GM21723 (cell line): Measurements from ENCODE around the gene PCDHA11.
"Not testable (repeated sequence)": the region's sequence is repeated elsewhere in the genome, so short reads cannot be mapped to it uniquely, and the experiment has no call there.

Experiments
- ATAC-seq: cut with Tn5 transposase; IDR thresholded peaks from one replicate; pipeline ENCODE4 v1.9.1; 2021; ENCODE audit warnings: mild to moderate bottlenecking, moderate library complexity; ENCODE audit not compliant: unreplicated experiment

PCDHA11 gene

DNA sequence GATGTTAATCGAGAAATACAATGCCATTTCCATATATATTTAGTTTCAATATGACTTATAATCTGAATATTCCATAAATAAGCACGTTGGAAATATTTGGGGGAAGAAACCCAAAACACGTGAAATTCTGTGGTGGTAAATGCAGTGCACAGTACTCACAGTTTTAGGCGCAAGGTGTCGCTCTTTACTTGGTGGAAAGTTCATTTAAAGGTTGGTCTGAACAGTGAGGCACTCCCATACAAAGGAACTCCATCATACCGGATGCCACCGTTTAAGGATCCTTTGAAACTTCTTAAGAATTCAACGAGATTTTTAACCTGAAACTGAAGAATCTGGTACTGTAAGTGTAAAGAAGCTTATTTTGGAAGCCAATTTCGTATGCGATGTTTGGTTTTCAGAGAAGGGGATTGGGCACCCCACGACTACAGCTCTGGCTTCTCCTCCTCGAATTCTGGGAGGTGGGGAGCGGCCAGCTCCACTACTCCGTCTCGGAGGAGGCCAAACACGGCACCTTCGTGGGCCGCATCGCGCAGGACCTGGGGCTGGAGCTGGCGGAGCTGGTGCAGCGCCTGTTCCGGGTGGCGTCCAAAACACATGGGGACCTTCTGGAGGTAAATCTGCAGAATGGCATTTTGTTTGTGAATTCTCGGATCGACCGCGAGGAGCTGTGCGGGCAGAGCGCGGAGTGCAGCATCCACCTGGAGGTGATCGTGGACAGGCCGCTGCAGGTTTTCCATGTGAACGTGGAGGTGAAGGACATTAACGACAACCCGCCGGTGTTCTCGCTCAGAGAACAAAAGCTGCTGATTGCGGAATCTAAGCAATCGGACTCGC, at the start of gene PCDHA11:
TSS of gene PCDHA11 (plus strand) at position 237 of the 834 bp plus-strand sequence. CDS start at position 384, 147 bp downstream.
- no peak for ATAC-seq

DNA sequence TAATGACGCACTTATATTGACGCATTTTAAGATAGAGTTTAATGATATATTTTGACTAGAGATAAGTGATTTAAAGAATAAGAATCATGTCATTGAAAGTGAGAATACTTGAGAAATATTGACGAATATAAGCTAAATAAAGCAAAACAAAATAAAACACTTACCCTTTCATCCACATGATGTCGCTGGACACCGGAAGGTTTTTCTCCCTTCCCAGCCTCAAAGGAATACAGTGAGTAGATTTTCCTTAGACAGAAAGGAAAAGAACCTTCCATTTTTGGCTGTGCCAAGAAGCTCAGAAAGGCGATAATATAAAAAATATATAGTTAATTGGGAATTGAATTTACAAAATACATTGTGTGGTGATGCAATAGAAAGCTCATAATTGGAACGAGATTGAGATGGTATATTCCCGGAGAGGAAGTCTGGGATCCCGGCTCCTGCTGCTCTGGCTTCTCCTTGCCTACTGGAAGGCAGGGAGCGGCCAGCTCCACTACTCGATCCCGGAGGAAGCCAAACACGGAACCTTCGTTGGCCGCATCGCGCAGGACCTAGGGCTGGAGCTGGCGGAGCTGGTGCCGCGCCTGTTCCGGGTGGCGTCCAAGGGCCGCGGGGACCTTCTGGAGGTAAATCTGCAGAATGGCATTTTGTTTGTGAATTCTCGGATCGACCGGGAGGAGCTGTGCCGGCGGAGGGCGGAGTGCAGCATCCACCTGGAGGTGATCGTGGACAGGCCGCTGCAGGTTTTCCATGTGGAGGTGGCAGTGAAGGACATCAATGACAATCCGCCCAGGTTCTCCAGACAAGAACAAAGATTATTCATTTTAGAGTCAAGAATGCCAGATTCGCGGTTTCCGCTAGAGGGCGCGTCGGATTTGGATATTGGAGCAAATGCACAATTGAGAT, 47.1 kb upstream of the PCDHA11 start, which contains the start of gene PCDHA5:
TSS of gene PCDHA5 (plus strand) at position 239 of the 906 bp plus-strand sequence.
- ATAC-seq: no peak

DNA sequence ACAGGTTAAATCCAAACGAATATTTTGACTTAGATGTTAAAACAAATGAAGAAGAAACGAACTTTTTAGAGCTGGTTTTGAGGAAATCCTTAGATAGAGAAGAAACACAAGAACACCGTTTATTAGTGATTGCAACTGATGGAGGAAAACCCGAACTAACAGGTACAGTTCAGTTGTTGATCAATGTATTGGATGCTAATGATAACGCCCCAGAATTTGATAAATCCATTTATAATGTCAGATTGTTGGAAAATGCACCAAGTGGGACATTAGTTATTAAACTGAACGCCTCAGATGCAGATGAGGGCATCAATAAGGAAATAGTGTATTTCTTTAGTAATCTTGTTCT, 46.5 kb upstream of the PCDHA11 start:
- no peak for ATAC-seq

DNA sequence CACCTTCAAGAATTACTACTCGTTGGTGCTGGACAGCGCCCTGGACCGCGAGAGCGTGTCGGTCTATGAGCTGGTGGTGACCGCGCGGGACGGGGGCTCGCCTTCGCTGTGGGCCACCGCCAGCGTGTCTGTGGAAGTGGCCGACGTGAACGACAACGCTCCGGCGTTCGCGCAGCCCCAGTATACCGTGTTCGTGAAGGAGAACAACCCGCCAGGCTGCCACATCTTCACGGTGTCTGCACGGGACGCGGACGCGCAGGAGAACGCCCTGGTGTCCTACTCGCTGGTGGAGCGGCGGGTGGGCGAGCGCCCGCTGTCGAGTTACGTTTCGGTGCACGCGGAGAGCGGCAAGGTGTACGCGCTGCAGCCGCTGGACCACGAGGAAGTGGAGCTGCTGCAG, 45.8 kb upstream of the PCDHA11 start:
- not testable (repeated sequence) for ATAC-seq

DNA sequence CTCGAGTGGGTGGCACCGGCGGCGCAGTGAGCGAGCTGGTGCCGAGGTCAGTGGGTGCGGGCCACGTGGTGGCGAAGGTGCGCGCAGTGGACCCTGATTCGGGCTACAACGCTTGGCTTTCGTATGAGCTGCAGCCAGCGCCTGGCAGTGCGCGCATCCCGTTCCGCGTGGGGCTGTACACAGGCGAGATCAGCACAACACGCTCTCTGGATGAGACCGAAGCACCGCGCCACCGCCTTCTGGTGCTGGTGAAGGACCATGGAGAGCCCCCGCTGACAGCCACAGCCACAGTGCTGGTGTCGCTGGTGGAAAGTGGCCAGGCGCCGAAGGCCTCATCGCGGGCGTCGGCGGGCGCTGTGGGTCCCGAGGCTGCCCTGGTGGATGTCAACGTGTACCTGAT, 45.3 kb upstream of the PCDHA11 start:
- no peak for ATAC-seq

DNA sequence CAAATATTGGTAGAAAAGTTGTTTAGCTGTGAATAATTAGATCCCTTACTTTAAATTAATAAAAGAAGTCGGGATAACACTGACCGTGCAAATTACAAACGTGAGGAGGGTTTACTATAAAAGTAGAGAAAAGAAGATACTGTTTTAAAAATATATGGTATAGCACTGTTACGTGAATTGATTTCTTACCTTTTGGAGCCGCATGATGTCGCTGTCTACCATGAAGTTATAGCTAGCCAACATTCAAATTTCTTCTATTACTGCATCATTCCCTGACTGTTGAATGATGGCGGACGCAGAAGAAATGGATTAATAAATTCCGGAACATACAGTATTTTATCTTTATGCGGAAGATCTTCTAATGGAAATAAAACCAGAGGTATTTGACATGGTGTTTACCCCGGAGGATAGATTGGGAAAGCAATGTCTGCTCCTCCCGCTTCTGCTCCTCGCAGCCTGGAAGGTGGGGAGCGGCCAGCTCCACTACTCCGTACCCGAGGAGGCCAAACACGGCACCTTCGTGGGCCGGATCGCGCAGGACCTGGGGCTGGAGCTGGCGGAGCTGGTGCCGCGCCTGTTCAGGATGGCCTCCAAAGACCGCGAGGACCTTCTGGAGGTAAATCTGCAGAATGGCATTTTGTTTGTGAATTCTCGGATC, 40.9 kb upstream of the PCDHA11 start, which contains the start of gene PCDHA6:
TSS of gene PCDHA6 (plus strand) at position 257 of the 658 bp plus-strand sequence. CDS start at position 389, 132 bp downstream.
- no peak for ATAC-seq

DNA sequence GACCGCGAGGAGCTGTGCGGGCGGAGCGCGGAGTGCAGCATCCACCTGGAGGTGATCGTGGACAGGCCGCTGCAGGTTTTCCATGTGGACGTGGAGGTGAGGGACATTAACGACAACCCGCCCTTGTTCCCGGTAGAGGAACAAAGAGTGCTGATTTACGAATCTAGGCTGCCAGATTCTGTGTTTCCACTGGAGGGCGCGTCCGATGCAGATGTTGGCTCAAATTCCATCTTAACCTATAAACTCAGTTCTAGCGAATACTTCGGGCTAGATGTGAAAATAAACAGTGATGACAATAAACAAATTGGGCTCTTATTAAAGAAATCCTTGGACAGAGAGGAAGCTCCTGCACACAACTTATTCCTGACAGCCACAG, 40.4 kb upstream of the PCDHA11 start:
- no peak for ATAC-seq

DNA sequence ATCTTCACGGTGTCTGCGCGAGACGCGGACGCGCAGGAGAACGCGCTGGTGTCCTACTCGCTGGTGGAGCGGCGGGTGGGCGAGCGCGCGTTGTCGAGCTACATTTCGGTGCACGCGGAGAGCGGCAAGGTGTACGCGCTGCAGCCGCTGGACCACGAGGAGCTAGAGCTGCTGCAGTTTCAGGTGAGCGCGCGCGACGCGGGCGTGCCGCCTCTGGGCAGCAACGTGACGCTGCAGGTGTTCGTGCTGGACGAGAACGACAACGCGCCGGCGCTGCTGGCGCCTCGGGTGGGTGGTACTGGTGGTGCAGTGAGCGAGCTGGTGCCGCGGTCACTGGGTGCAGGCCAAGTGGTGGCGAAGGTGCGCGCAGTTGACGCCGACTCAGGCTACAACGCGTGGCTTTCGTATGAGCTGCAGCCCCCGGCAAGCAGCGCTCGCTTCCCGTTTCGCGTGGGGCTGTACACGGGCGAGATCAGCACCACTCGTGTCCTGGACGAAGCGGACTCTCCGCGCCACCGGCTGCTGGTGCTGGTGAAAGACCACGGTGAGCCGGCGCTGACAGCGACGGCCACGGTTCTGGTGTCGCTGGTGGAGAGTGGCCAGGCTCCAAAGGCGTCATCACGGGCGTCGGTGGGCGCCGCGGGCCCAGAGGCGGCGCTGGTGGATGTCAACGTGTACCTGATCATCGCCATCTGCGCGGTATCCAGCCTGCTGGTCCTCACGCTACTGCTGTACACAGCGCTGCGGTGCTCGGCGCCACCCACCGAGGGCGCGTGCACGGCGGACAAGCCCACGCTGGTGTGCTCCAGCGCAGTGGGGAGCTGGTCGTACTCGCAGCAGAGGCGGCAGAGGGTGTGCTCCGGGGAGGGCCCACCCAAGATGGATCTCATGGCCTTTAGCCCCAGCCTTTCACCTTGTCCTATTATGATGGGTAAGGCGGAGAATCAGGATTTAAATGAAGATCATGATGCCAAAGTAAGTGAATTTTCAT, 39.0 kb upstream of the PCDHA11 start:
- ATAC-seq: not testable (repeated sequence)

DNA sequence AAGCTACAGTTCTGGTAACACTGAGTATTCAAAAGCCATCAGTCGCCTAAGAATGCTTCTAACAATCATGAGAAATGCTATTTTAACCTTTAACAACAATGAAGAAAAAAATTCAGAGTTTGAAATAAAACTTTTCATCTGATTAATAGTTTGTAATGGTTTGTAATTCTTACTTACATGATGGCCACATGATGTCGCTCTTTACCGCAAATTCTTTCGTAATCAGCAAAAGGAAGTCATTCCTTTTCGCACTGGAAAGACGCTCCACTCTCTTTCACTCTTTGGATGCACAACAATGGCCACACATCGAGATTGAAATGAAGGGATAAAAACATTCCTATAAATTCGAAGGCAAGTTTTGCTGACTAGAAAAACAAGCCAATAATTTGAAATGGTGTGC, 34.8 kb upstream of the PCDHA11 start, which contains the start of gene PCDHA7:
TSS of gene PCDHA7 (plus strand) at position 277 of the 400 bp plus-strand sequence. CDS start at position 392, 115 bp downstream.
- ATAC-seq: no peak

- not testable (repeated sequence) for ATAC-seq
These were observed 34.2 kb upstream of the PCDHA11 start for GRCh38 chr5:140834439-140835008.

GRCh38 chr5:140835622-140836510, 32.9 kb upstream of the PCDHA11 start:
- no peak for ATAC-seq

- ATAC-seq: no peak
These were observed 27.5 kb upstream of the PCDHA11 start, which contains the start of gene PCDHA8 for GRCh38 chr5:140840978-140841962. PCDHA8 (plus strand) TSS chr5:140841187; CDS start chr5:140841322, 135 bp downstream.

GRCh38 chr5:140842798-140843733, 25.7 kb upstream of the PCDHA11 start:
- no peak for ATAC-seq

- ATAC-seq: not testable (repeated sequence)
These were observed 20.3 kb upstream of the PCDHA11 start, which contains the start of gene PCDHA9 for GRCh38 chr5:140848139-140849102. PCDHA9 (plus strand) TSS chr5:140848382; CDS start chr5:140848496, 114 bp downstream.
